Panc1 (cell line): ENCODE data around the gene CRTC1.

ENCODE experiments used
- POLR2AphosphoS5 ChIP-seq: IDR thresholded peaks from 2 replicates; pipeline ENCODE4 v1.6.1; 2012; ENCODE audit warnings: mild to moderate bottlenecking, low read depth, low read length, moderate library complexity
- REST ChIP-seq, 2 experiments: IDR thresholded peaks; 2 replicates each; pipeline ENCODE4 v1.6.1; 2011 to 2012; ENCODE audit warnings: low read depth in 2 of 2, control low read depth in 1 of 2, low read length in 1 of 2, mild to moderate bottlenecking in 1 of 2, moderate library complexity in 1 of 2; ENCODE audit not compliant: insufficient read depth in 1 of 2
- TCF7L2 ChIP-seq: IDR thresholded peaks from 2 replicates; pipeline ENCODE4 v1.6.1; 2011; ENCODE audit warnings: mild to moderate bottlenecking, low read depth, low read length, inconsistent platforms
- TF ChIP-seq, protein P1 (sequence below): fragments of 450-650 bp; IDR thresholded peaks from 2 replicates; pipeline ENCODE4 v1.5.1; 2017; ENCODE audit warnings: mild to moderate bottlenecking

GRCh38 chr19:18768046-18768771 is 84.7 kb downstream of the CRTC1 start:
- TF ChIP-seq, protein P1, sequence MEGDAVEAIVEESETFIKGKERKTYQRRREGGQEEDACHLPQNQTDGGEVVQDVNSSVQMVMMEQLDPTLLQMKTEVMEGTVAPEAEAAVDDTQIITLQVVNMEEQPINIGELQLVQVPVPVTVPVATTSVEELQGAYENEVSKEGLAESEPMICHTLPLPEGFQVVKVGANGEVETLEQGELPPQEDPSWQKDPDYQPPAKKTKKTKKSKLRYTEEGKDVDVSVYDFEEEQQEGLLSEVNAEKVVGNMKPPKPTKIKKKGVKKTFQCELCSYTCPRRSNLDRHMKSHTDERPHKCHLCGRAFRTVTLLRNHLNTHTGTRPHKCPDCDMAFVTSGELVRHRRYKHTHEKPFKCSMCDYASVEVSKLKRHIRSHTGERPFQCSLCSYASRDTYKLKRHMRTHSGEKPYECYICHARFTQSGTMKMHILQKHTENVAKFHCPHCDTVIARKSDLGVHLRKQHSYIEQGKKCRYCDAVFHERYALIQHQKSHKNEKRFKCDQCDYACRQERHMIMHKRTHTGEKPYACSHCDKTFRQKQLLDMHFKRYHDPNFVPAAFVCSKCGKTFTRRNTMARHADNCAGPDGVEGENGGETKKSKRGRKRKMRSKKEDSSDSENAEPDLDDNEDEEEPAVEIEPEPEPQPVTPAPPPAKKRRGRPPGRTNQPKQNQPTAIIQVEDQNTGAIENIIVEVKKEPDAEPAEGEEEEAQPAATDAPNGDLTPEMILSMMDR = no peak
- no peak for TF ChIP-seq POLR2AphosphoS5
- TF ChIP-seq REST (IDR thresholded peaks at IDR 0.05; ENCODE audit: insufficient read depth in 1 of 2, low read depth in 2 of 2, low read length in 1 of 2) = no peak
- TF ChIP-seq TCF7L2 = no peak
